ENCODE data around the gene KRTAP10-12.

KRTAP10-12 gene

DNA sequence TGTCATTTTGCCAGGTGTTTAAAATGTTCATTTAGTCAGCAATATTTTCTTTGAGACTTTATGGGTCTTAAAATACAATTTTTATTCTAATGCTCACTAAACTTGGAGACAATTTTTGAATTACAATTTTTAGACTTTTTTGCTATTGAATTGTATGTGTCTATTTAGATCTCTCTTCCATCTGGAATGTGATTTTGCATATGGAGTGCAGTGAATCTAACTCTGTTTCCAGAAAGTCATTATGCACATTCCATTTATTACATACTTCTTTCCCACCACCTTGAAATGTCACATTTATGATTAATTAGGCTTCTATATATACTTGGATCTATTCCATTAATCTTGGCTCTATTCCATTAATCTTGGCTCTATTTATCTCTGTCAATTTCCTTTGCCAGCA, 20.0 kb downstream of the KRTAP10-12 start:
- no peak for DNase-seq (ENCODE audit: extremely low read depth, insufficient read length)
- TF ChIP-seq, protein P1, sequence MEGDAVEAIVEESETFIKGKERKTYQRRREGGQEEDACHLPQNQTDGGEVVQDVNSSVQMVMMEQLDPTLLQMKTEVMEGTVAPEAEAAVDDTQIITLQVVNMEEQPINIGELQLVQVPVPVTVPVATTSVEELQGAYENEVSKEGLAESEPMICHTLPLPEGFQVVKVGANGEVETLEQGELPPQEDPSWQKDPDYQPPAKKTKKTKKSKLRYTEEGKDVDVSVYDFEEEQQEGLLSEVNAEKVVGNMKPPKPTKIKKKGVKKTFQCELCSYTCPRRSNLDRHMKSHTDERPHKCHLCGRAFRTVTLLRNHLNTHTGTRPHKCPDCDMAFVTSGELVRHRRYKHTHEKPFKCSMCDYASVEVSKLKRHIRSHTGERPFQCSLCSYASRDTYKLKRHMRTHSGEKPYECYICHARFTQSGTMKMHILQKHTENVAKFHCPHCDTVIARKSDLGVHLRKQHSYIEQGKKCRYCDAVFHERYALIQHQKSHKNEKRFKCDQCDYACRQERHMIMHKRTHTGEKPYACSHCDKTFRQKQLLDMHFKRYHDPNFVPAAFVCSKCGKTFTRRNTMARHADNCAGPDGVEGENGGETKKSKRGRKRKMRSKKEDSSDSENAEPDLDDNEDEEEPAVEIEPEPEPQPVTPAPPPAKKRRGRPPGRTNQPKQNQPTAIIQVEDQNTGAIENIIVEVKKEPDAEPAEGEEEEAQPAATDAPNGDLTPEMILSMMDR (IDR thresholded peaks at IDR 0.05; ENCODE audit: insufficient read depth, low read length, poor library complexity, severe bottlenecking): no peak
- no peaks in the 10 kb centered on the region for H3K36me3 ChIP-seq (ENCODE audit: control insufficient read depth, insufficient read depth, low read length)
- no peak overlapping the region for H3K4me3 ChIP-seq (replicated peaks; ENCODE audit: low read depth, low read length)
- H3K27me3 ChIP-seq (replicated peaks; ENCODE audit: control insufficient read depth, insufficient read depth, low read length): no peaks in the 10 kb centered on the region; the same call in 1 of the 2 replicates

DNA sequence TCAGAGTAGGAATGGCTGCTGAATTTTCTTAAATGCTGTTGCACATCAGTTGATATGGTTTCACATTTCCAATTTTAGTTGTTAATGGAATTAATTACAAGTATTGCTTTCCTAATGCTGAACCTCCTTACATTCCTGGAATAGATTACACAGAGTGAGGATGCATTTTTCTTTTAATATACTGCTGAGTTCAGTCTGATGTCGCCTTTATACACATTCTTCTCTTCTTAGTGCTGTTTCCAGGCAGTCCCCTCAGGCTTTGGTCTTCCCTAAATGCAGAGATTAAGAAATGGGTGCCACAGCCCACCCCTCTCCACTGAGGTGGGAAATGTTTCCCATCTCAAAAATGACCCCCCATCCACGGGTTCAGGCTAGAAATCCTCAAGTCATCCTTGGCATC, 21.1 kb downstream of the KRTAP10-12 start:
- H3K36me3 ChIP-seq (ENCODE audit: control insufficient read depth, insufficient read depth, low read length): no peaks in the 10 kb centered on the region
- H3K27me3 ChIP-seq (replicated peaks; ENCODE audit: control insufficient read depth, insufficient read depth, low read length): no peaks in the 10 kb centered on the region; the same call in 1 of the 2 replicates
- TF ChIP-seq, protein P1 (IDR thresholded peaks at IDR 0.05; ENCODE audit: insufficient read depth, low read length, poor library complexity, severe bottlenecking): no peak
- no peak overlapping the region for H3K4me3 ChIP-seq (replicated peaks; ENCODE audit: low read depth, low read length)
- DNase-seq (ENCODE audit: extremely low read depth, insufficient read length): no peak

DNA sequence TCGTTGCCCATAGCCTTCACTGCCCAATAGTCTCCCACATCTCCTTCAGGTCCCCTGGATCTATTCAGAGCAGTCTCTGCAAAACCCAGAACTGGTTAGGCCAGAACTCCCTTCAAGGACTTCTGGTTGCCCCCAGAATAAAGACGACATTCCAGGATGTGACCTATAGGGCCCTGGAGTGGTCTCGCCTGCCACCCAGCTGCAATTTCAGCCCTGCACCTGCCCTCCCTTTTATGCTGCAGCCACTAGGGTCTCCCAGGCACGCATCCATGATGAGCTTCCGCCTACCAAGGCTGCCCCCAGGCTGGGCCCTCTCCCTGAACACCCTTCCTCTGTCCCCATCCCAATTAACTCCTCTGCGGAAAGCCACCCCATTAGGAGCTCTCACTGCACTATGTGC, 21.6 kb downstream of the KRTAP10-12 start:
- Histone ChIP-seq H3K27me3 (replicated peaks; ENCODE audit: control insufficient read depth, insufficient read depth, low read length) (no peaks in the 10 kb centered on the region; the same call in 1 of the 2 replicates), H3K4me3 (replicated peaks; ENCODE audit: low read depth, low read length) (no peak overlapping the region), H3K36me3 (ENCODE audit: control insufficient read depth, insufficient read depth, low read length) (no peaks in the 10 kb centered on the region)

DNA sequence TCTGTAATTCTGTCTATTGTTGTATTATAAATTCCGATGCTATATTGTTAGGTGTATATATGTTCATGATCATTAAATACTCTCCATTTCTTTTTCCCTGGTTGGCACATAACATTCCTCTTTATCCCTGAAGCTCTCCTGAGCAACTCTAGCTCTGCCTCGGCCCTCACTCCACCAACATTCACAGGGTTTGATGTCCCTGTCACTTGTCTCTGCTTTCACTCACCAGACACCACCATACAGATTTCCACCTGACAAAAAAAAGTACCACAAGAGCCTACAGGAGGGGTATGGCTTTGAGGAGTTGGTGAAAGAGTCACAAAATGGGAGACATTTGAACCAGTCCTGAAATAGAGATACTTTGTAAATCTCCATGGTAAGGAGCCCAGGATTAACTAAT, 23.2 kb downstream of the KRTAP10-12 start:
- TF ChIP-seq, protein P1 (IDR thresholded peaks at IDR 0.05; ENCODE audit: insufficient read depth, low read length, poor library complexity, severe bottlenecking): no peak
- H3K27me3 ChIP-seq (replicated peaks; ENCODE audit: control insufficient read depth, insufficient read depth, low read length): no peaks in the 10 kb centered on the region; the same call in 1 of the 2 replicates
- no peak overlapping the region for H3K4me3 ChIP-seq (replicated peaks; ENCODE audit: low read depth, low read length)
- DNase-seq (ENCODE audit: extremely low read depth, insufficient read length): no peak
- H3K36me3 ChIP-seq (ENCODE audit: control insufficient read depth, insufficient read depth, low read length): no peaks in the 10 kb centered on the region

More for the DNA sequence above, 21.6 kb downstream of the KRTAP10-12 start:
- TF ChIP-seq, protein P1 (IDR thresholded peaks at IDR 0.05; ENCODE audit: insufficient read depth, low read length, poor library complexity, severe bottlenecking): no peak
- no peak for DNase-seq (ENCODE audit: extremely low read depth, insufficient read length)

DNA sequence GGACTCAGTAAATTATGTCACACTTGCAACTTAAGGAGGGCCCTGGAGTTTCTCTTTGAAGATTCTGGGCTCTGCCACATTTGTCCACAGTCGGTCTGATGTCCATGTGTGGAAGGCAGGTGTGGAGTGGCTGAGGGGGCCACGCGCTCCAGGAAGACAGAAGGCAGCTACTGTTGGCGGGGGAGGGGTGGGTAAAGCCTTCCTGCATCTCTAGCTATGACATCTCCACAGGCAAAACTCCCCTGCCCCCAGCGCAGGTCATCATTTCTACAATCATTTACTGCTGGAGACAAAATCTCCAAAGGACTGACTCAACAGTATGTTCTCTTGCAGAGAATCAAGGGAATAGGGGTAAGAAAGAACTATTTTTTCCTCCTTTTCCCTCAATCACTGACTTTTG, 25.8 kb downstream of the KRTAP10-12 start:
- no peaks in the 10 kb centered on the region for H3K36me3 ChIP-seq (ENCODE audit: control insufficient read depth, insufficient read depth, low read length)
- TF ChIP-seq, protein P1 (IDR thresholded peaks at IDR 0.05; ENCODE audit: insufficient read depth, low read length, poor library complexity, severe bottlenecking): no peak
- no peaks in the 10 kb centered on the region; the same call in 1 of the 2 replicates for H3K27me3 ChIP-seq (replicated peaks; ENCODE audit: control insufficient read depth, insufficient read depth, low read length)
- no peak overlapping the region for H3K4me3 ChIP-seq (replicated peaks; ENCODE audit: low read depth, low read length)
- no peak for DNase-seq (ENCODE audit: extremely low read depth, insufficient read length)

All from GM06990 (cell line).